ENCODE data around the gene FHIT.
"Not testable (repeated sequence)": the region's sequence is repeated elsewhere in the genome, so short reads cannot be mapped to it uniquely, and the experiment has no call there.

The FHIT gene

GRCh38 chr3:60912876-60913275 lies 338.4 kb downstream of the FHIT start:
- no peak for DNase-seq

- DNase-seq = no peak
Observed at GRCh38 chr3:60912142-60912541, 339.1 kb downstream of the FHIT start.

- no peak for DNase-seq
Observed at GRCh38 chr3:60909526-60909925, 341.7 kb downstream of the FHIT start.

GRCh38 chr3:60906283-60906682 lies 345.0 kb downstream of the FHIT start:
- DNase-seq = no peak

DNA sequence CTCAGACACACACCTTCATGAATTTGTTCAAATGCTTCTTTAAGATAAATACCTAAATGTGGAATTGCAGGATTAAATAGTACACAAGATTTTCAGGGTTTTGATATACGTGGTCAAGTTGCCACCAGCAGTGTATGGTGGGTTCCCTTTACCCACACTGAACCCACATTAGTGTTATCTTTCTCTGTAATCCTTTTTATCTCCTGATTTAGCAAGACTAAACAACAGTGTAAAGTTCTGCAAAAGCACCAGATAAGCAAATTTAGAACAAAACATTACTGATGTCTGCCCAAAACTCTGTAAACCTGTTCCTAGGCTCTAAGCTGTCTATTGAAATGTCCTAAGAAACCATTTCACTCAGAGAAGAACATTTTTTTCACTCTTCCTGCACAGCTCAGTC lies 352.9 kb downstream of the FHIT start:
- DNase-seq = no peak

DNA sequence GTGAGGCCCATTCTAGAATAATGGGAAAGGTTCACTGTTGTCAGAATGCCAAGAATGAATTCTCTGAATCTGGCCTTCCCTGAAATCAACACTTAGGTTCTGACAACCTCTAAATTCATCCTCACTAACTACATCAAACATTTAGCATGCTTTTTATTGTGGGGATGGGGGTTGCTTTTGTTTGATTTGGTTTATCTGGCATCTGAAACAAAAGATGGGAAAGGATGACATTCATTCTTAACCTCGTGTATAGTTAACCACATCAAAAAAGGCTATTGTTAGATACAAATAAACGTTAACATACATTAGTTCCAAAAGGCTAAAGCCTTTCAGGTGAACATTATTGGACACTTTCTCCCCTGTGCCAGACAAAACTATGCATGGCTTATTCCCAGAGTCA lies 357.3 kb downstream of the FHIT start:
- no peak for DNase-seq

- DNase-seq = no peak
Observed at GRCh38 chr3:60890226-60890625, 361.0 kb downstream of the FHIT start.

DNA sequence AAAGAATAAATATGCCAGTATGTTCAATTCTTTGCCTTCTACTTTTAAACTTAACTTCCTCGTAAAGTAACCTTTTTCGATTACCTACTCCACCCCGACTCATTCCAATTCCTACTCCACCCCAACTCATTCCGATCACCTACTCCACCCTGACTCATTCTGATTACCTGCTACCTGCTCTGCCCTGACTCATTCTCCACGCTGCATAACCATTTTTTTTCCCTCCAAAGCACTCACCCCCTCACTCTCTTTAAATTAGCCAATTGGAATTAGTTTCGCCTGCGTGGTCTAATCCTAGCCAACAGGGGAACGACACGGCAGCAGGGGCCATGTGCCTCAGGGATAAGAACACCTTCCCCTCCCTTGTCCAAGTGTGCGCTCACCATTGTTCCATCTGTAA lies 362.3 kb downstream of the FHIT start:
- not testable (repeated sequence) for DNase-seq

DNA sequence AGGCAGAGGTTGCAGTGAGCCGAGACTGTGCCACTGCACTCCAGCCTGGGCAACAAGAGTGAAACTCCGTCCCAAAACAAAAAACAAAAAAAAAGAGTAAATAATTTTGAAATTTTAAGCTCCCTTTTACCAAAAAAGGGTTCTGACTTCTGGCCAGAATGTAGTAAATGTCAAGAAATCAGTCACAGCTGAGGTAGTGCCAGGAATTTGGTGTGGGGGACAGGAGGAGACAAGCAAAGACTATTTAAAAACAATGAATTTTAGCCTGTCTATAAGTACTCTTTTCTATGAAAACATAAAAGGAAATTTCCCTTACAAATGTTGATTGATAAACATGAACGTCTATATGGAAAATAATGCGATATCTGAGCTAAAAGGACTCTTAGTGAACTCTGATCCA lies 363.7 kb downstream of the FHIT start:
- DNase-seq = no peak

DNA sequence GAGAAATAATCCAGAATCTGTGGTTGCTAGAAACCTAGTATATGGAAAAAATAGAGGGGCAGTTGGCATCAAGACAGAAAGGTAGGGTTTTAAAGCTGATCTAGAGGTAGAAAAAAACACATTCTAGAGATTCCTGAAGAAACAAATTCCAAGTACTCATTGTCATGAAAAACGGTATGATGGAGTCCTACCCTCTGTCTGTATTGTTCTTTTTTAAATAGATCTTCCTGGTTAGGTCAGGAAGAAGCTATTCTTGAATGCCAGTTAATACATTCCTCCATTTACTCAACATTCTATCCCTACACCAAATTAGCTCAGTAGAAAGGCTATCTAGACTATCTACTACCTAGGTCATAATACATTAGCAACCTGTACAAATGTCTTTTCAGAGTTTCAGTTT lies 364.7 kb downstream of the FHIT start:
- DNase-seq = no peak

DNA sequence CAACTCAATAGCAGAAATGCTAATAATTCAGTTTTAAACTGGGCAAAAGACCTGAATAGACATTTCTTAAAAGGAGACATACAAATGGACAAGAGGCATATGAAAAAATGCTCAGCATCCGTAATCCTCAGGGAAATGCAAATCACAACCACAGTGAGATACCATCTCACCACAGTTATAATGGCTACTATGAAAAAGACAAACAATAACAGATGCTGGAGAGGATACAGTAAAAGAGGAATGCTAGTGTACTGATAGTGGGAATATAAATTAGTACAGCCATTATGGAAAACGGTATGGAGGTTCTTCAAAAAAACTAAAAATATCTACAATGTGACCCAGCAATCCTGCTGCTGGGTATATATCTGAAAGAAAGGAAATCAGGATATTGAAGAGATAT lies 367.2 kb downstream of the FHIT start:
- DNase-seq = no peak

DNA sequence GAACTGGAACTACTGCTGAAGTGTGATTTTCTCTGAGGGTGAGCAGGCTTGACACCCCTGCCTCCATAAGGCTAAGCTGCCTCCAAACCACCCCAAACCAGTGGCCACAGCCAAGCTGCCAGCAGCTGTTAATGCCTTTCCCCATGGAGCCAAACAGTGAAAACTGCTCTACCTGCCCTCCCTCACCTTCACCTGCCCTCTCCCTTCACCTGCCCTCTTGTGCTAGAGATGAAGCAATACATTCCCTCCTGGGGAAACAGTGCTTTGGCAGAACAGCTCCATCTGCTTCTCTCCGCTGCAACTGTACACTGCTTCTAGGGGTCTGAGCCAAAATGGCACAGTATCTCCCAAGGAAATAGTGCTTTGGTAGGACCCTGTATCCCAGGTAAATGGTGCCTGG lies 374.1 kb downstream of the FHIT start:
- DNase-seq = no peak

DNA sequence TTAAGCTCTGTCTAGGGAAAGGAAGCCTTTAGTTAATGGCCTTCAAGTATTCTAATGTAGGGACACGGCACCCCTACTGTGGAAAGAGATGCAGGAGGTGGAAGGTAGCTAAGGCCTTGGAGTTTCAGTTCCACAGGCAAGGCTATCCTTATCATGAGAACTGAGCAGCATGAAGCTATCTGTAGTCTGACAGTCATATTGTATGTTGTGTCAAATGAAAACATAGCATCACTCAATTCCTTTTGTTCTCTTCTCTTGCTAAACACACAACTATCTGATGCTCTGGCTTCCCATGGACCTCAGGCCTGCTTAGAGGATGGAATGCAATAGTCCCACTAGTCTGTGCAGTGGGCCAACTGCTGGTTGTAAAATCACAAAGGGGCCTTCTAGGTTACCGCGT lies 380.9 kb downstream of the FHIT start:
- no peak for DNase-seq

GRCh38 chr3:60867200-60867599 lies 384.1 kb downstream of the FHIT start:
- no peak for DNase-seq

DNA sequence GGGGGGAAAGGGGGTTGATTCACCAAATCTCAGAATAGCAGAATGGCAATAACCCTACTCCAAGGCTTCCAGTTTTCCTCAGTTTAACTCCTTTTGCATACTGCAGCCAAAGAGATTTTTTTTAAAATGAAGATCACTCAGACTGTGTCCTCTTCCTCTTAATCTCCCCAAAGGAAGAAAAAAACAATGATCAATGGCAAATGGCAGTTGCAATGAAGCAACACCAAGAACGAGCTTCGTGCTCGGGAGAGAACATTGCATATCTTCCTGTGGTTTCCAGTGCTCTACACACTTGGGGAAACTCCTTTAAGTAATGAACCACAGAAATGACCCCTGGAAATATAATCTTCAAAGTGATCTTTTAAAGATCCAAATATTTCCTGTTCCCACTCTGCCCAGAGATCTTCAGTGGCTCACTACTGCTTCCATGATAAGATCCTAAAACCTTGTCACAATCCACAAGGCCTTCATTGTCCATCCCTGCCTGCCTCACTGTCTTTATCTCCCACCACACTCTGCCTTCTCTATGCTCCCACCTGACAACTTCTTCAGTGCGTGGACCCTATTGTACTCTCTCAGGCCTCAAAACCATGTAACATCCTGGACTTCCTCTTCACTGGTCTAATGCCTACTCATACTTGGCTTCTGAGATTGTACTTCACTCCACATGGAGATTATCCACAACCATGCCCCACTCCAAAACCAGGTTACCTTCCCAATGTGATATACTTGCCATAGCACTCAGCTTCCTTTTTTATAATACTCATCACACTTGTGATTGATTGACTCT lies 394.8 kb downstream of the FHIT start:
- no peak for DNase-seq

- DNase-seq = no peak
Observed at GRCh38 chr3:60855250-60855649, 396.0 kb downstream of the FHIT start.

GRCh38 chr3:60854791-60855190 lies 396.5 kb downstream of the FHIT start:
- no peak for DNase-seq

DNA sequence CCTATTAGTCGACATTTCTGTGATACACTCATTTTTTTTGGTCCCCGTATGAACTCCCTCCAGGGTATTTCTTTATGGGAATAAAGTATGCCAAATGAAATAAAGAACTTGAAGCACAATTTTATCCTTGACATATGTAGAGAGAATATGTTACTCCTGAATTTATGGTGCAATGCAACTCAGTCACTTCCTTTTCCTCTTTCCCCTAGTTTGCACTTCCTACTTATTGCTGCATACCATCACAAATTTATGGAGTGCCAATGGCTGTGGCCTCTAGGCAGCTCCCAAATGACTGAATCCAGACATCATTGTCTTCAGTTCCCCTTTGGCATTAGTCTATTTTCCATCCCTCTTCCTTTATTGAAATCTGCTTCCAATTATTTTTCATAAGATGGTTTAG lies 403.5 kb downstream of the FHIT start:
- no peak for DNase-seq

DNA sequence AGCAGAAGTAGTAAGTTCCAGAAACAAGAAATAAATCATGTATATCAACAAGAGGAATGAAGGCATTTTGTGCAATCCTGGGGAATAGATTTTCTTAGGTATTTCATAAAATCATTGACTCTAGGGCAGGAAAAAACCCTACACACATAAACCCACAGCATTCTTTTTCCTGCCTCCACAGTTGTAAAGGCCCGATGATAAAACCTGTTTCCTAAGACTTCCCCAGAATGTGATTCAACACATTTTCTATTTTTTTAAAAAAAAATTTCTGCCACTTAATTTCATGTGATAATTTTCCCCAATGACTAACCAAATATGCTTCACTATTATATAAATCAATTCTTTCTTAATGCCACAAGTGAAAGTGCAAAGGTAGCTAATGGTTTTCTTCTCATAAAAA lies 407.0 kb downstream of the FHIT start:
- DNase-seq = no peak

- DNase-seq = no peak
Observed at GRCh38 chr3:60841355-60841754, 409.9 kb downstream of the FHIT start.

DNA sequence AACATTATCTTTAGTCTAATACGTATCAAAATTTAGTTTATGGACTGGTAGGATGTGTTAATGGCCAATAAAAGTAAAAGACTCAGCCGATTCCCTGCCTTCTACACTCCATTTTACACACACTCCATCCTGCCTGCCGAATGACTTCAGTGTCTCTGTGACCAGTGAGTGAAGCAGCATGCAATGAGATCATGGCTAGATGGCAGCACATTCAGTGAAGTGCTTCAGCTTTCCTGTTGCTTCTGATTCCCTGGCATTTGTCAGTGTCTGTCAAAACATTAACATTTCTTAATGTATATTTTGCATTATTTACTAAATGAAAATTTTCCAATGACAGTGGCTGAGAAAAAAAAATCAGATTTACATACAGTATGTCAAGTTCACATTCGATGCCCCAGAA lies 412.0 kb downstream of the FHIT start:
- no peak for DNase-seq

GRCh38 chr3:60835796-60836195 lies 415.5 kb downstream of the FHIT start:
- no peak for DNase-seq

DNA sequence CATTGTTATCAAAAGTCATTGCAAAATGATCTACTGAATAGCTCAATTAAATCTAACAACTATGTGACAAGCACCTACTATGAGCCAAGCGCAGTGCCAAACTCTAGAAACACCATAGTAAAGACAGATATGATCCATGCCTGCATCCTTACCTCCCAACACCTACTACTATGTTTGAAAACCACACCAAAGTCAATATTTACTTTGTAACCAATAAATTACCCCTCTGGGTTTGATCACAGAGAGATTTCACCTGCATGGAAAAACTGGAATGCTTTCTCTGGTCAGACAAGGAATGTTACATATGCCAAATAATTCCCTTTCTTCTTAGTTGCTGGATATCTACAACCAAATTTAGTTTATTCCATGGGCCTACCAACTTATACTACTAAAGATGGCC lies 422.2 kb downstream of the FHIT start:
- DNase-seq = no peak

DNA sequence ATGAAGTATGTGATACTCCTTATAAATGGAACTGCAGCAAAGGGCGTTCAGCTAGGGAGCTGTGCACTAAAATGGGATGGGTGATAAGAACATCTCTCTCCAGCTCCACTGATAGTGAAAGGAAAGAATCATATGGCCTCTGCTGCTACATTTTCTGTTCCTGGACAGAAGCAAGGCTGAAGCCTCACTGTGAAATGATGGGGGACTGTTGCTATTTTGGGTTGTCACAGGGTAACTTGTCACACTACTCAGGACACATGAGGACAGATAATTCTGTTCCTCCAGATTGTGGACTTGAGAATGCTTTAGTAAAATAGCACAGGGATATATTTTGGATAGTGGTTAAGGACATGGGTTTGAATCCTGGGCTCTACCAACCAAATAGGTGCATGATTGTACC lies 423.6 kb downstream of the FHIT start:
- DNase-seq = no peak

- no peak for DNase-seq
Observed at GRCh38 chr3:60826511-60826910, 424.7 kb downstream of the FHIT start.

Measured in activated CD4-positive, CD25-positive, alpha-beta regulatory T cell (primary cell).